SK-N-SH treated with all-trans-retinoic acid at 6 μM for 48 hours (cell line): ENCODE results near the gene SLC18A2.

Experiments
- ATAC-seq: fragments of 200-7000 bp; cut with Tn5 transposase; 3 replicates; pipeline ENCODE4 v1.9.1; 2020; ENCODE audit warnings: mild to moderate bottlenecking, moderate library complexity
- ARNTL ChIP-seq: fragments of 450-650 bp; formaldehyde crosslinking; IDR thresholded peaks from 2 replicates; pipeline ENCODE4 v1.5.0; 2020; ENCODE audit warnings: low read depth, mild to moderate bottlenecking, moderate library complexity, borderline replicate concordance
- BACH2 ChIP-seq: fragments of 250-450 bp; sonication (Bioruptor Pico); IDR thresholded peaks from 2 replicates; pipeline ENCODE4 v1.9.0; 2021; ENCODE audit warnings: mild to moderate bottlenecking, borderline replicate concordance
- CREB5 ChIP-seq: fragments of 250-450 bp; sonication (Bioruptor Pico); IDR thresholded peaks from 2 replicates; pipeline ENCODE4 v1.5.1; 2020; ENCODE audit warnings: low read depth, mild to moderate bottlenecking, moderate library complexity
- CSDC2 ChIP-seq: fragments of 250-450 bp; sonication (Bioruptor Pico); IDR thresholded peaks from 2 replicates; pipeline ENCODE4 v1.5.0; 2020; ENCODE audit warnings: mild to moderate bottlenecking, moderate library complexity
- CSRNP3 ChIP-seq: fragments of 250-450 bp; sonication (Bioruptor Pico); IDR thresholded peaks from 2 replicates; pipeline ENCODE4 v1.5.1; 2021; ENCODE audit warnings: mild to moderate bottlenecking, moderate library complexity
- ESRRG ChIP-seq: fragments of 250-450 bp; sonication (Bioruptor Pico); IDR thresholded peaks from 2 replicates; pipeline ENCODE4 v1.6.1; 2021; ENCODE audit warnings: mild to moderate bottlenecking
- GLIS3 ChIP-seq: fragments of 250-450 bp; sonication (Bioruptor Pico); IDR thresholded peaks from 2 replicates; pipeline ENCODE4 v1.5.0; 2020; ENCODE audit warnings: mild to moderate bottlenecking, moderate library complexity
- ISL1 ChIP-seq: fragments of 250-450 bp; sonication (Bioruptor Pico); IDR thresholded peaks from 2 replicates; pipeline ENCODE4 v2.1.2; 2022; ENCODE audit warnings: mild to moderate bottlenecking, moderate library complexity
- OSR1 ChIP-seq: fragments of 250-450 bp; sonication (Bioruptor Pico); IDR thresholded peaks from 2 replicates; pipeline ENCODE4 v1.8.0; 2022; ENCODE audit warnings: moderate library complexity, mild to moderate bottlenecking, inconsistent platforms
- PATZ1 ChIP-seq: fragments of 250-450 bp; sonication (Bioruptor Pico); IDR thresholded peaks from 2 replicates; pipeline ENCODE4 v1.8.0; 2020; ENCODE audit warnings: mild to moderate bottlenecking, moderate library complexity, borderline replicate concordance
- POU6F1 ChIP-seq: fragments of 250-450 bp; sonication (Bioruptor Pico); IDR thresholded peaks from 2 replicates; pipeline ENCODE4 v1.8.0; 2021; ENCODE audit warnings: low read depth, mild to moderate bottlenecking, moderate library complexity, borderline replicate concordance
- PPARA ChIP-seq: fragments of 250-450 bp; sonication (Bioruptor Pico); IDR thresholded peaks from 2 replicates; pipeline ENCODE4 v1.5.0; 2020; ENCODE audit warnings: mild to moderate bottlenecking, borderline replicate concordance
- RARB ChIP-seq: fragments of 250-450 bp; sonication (Bioruptor Pico); IDR thresholded peaks from 2 replicates; pipeline ENCODE4 v1.8.0; 2021; ENCODE audit warnings: mild to moderate bottlenecking, moderate library complexity
- SNAI2 ChIP-seq: fragments of 250-450 bp; sonication (Bioruptor Pico); IDR thresholded peaks from 2 replicates; pipeline ENCODE4 v1.5.0; 2020; ENCODE audit warnings: mild to moderate bottlenecking, moderate library complexity
- TCF4 ChIP-seq: fragments of 250-450 bp; sonication (Bioruptor Pico); IDR thresholded peaks from 2 replicates; pipeline ENCODE4 v1.8.0; 2021; ENCODE audit warnings: mild to moderate bottlenecking, moderate library complexity, borderline replicate concordance
- TOX ChIP-seq: fragments of 250-450 bp; sonication (Bioruptor Pico); IDR thresholded peaks from 2 replicates; pipeline ENCODE4 v1.8.0; 2021; ENCODE audit warnings: mild to moderate bottlenecking, moderate library complexity, borderline replicate concordance
- TSHZ2 ChIP-seq: fragments of 250-450 bp; sonication (Bioruptor Pico); IDR thresholded peaks from 2 replicates; pipeline ENCODE4 v1.5.0; 2020; ENCODE audit warnings: mild to moderate bottlenecking, moderate library complexity
- ZC3H10 ChIP-seq: fragments of 250-450 bp; sonication (Bioruptor Pico); IDR thresholded peaks from 2 replicates; pipeline ENCODE4 v1.5.1; 2021; ENCODE audit warnings: mild to moderate bottlenecking, moderate library complexity
- ZFP3 ChIP-seq: fragments of 250-450 bp; sonication (Bioruptor Pico); IDR thresholded peaks from 2 replicates; pipeline ENCODE4 v1.5.0; 2020; ENCODE audit warnings: mild to moderate bottlenecking, moderate library complexity
- ZFP30 ChIP-seq: fragments of 450-650 bp; formaldehyde crosslinking; IDR thresholded peaks from 2 replicates; pipeline ENCODE4 v1.5.0; 2022; ENCODE audit warnings: mild to moderate bottlenecking, moderate library complexity
- ZNF565 ChIP-seq: fragments of 450-650 bp; formaldehyde crosslinking; conservative IDR thresholded peaks from 2 replicates; pipeline ENCODE4 v1.5.0; 2020; ENCODE audit warnings: low read depth, mild to moderate bottlenecking, moderate library complexity
- ZNF70 ChIP-seq: fragments of 450-650 bp; formaldehyde crosslinking; IDR thresholded peaks from 2 replicates; pipeline ENCODE4 v1.5.0; 2020; ENCODE audit warnings: mild to moderate bottlenecking, moderate library complexity
- ZNF8 ChIP-seq: fragments of 450-650 bp; formaldehyde crosslinking; IDR thresholded peaks from 2 replicates; pipeline ENCODE4 v1.5.0; 2020; ENCODE audit warnings: mild to moderate bottlenecking, moderate library complexity

Gene SLC18A2

GRCh38 chr10:117268258-117268657 lies 27.3 kb downstream of the SLC18A2 start:
- no peak for TF ChIP-seq ISL1
- no peak for TF ChIP-seq TSHZ2 (CRISPR knock-in tag)
- no peak for TF ChIP-seq SNAI2 (CRISPR knock-in tag)
- TF ChIP-seq PATZ1 (CRISPR knock-in tag) = no peak
- TF ChIP-seq TCF4 = no peak
- no peak for TF ChIP-seq RARB (CRISPR knock-in tag)
- no peak for TF ChIP-seq BACH2 (CRISPR knock-in tag)
- no peak for TF ChIP-seq ZFP3 (CRISPR knock-in tag)
- no peak for TF ChIP-seq CSRNP3
- TF ChIP-seq ZNF70 (CRISPR knock-in tag) = no peak
- no peak for TF ChIP-seq PPARA (CRISPR knock-in tag)
- TF ChIP-seq ARNTL (CRISPR knock-in tag) = no peak
- TF ChIP-seq ZC3H10 (CRISPR knock-in tag) = no peak
- no peak for TF ChIP-seq TOX (CRISPR knock-in tag)
- TF ChIP-seq ZFP30 (CRISPR knock-in tag) = no peak
- no peak for TF ChIP-seq ZNF8 (CRISPR knock-in tag)
- no peak for TF ChIP-seq ESRRG (CRISPR knock-in tag)
- TF ChIP-seq ZNF565 = no peak
- no peak for TF ChIP-seq GLIS3
- no peak for ATAC-seq

- ATAC-seq = no peak
- TF ChIP-seq CSDC2 (CRISPR knock-in tag) (no peak), CSRNP3 (no peak), OSR1 (CRISPR knock-in tag) (no peak), PPARA (CRISPR knock-in tag) (no peak), ZFP3 (CRISPR knock-in tag) (no peak), ZFP30 (CRISPR knock-in tag) (no peak), RARB (CRISPR knock-in tag) (no peak), GLIS3 (no peak), SNAI2 (CRISPR knock-in tag) (no peak), ESRRG (CRISPR knock-in tag) (no peak), POU6F1 (CRISPR knock-in tag) (no peak), TOX (CRISPR knock-in tag) (no peak), CREB5 (CRISPR knock-in tag) (no peak), TSHZ2 (CRISPR knock-in tag) (no peak), TCF4 (no peak), BACH2 (CRISPR knock-in tag) (no peak), ZC3H10 (CRISPR knock-in tag) (no peak), ISL1 (no peak), ARNTL (CRISPR knock-in tag) (no peak), PATZ1 (CRISPR knock-in tag) (no peak)
Measured at GRCh38 chr10:117268907-117269306, 28.0 kb downstream of the SLC18A2 start.
